HL-60 (cell line): Measurements from ENCODE around the gene CBR4.
"Not testable (repeated sequence)": the region's sequence is repeated elsewhere in the genome, so short reads cannot be mapped to it uniquely, and the experiment has no call there.

Experiments used
- DNase-seq, 2 experiments: peaks; one replicate each; pipeline ENCODE4 v3.0.0-alpha.2; 2010 to 2020; ENCODE audit warnings: low read depth in 1 of 2, low spot score in 1 of 2
- H3K27ac ChIP-seq: fragments of 250-450 bp; sonication (Bioruptor Pico); replicated peaks from 2 replicates; pipeline ENCODE4 v1.5.1; 2020; ENCODE audit warnings: mild to moderate bottlenecking, moderate library complexity
- H3K27me3 ChIP-seq: fragments of 250-450 bp; sonication (Bioruptor Pico); 2 replicates; pipeline ENCODE4 v1.5.1; 2021; ENCODE audit warnings: mild to moderate bottlenecking, moderate library complexity; ENCODE audit not compliant: insufficient read depth, poor library complexity, severe bottlenecking
- H3K4me3 ChIP-seq: replicated peaks from 2 replicates; pipeline ENCODE4 v1.5.1; 2011; ENCODE audit warnings: mild to moderate bottlenecking, control low read depth, low read length; ENCODE audit not compliant: insufficient read depth
- GABPA ChIP-seq: IDR thresholded peaks from 2 replicates; pipeline ENCODE4 v1.6.1; 2012; ENCODE audit warnings: low read depth
- POLR2AphosphoS5 ChIP-seq: IDR thresholded peaks from 2 replicates; pipeline ENCODE4 v1.6.1; 2012; ENCODE audit warnings: low read depth
- SPI1 ChIP-seq: IDR thresholded peaks from 2 replicates; pipeline ENCODE4 v1.6.1; 2012; ENCODE audit warnings: low read depth, mild to moderate bottlenecking, borderline replicate concordance
- TF ChIP-seq, protein P1 (sequence below): IDR thresholded peaks from one replicate; pipeline ENCODE4 v1.5.1; 2011; ENCODE audit warnings: low read length, control low read depth, inconsistent platforms; ENCODE audit not compliant: insufficient read depth
- TF ChIP-seq, protein P2 (sequence below): IDR thresholded peaks from 2 replicates; pipeline ENCODE4 v1.6.1; 2012; ENCODE audit warnings: low read depth; ENCODE audit not compliant: insufficient replicate concordance

CBR4 gene

DNA sequence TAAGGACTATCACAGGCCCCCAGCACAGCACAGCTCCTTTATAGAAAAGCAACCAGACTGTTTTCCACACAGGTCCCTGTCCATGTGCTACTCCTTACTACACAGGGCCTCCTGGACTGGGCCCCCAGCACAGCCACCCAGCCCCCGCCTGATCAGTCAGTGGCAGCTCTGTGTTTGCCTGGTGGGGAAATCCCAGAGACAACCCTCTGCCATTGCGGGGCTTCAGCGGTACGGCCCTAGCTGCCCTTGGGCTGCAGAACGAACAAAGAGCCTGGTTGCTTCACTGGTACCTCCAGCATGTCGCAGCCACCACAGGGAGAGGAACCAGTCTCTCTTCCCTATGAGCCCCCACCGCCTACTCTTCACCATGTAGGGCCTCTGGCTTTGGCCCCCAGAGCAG, 30.7 kb downstream of the CBR4 start:
- Histone ChIP-seq H3K27ac (no peak overlapping the region), H3K4me3 (no peak overlapping the region), H3K27me3 (no peaks in the 10 kb centered on the region)
- no peak for TF ChIP-seq SPI1
- DNase-seq = no peak

DNA sequence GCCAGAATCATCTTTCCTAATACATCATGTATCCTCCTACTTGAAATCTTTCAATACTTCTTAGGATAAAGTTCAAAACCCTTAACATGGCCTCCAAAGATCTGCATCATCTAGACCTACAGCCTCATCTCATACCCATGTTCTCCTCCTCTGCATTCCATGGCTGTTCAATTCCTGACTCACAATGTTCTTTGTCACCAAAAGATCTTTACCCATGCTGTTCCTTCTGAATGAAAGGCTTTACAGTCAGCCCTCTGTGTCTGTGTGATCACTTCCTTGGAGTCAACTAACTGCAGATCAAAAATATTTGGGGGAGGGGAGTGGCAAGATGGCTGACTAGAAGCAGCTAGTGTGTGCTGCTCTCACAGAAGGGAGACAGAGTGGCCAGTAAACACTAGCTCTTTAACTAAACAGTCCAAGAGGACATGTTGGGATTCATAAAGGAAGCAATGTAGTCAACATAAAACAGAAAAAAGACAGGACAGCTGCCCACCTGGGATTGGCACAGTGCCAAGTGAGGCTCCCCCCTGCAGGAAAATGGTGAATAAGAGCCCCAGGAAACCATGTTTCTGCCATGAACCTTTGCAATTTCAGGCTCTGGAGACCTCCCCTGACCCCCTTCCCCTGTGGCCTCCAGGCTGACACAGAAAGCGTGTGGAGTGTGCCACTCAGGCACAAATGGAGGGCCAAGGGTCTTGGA, 31.9 kb downstream of the CBR4 start:
- Histone ChIP-seq H3K27me3 (no peaks in the 10 kb centered on the region), H3K27ac (no peak overlapping the region), H3K4me3 (no peak overlapping the region)
- DNase-seq = no peak
- TF ChIP-seq GABPA (no peak), POLR2AphosphoS5 (no peak), SPI1 (no peak)
- TF ChIP-seq, protein P1, sequence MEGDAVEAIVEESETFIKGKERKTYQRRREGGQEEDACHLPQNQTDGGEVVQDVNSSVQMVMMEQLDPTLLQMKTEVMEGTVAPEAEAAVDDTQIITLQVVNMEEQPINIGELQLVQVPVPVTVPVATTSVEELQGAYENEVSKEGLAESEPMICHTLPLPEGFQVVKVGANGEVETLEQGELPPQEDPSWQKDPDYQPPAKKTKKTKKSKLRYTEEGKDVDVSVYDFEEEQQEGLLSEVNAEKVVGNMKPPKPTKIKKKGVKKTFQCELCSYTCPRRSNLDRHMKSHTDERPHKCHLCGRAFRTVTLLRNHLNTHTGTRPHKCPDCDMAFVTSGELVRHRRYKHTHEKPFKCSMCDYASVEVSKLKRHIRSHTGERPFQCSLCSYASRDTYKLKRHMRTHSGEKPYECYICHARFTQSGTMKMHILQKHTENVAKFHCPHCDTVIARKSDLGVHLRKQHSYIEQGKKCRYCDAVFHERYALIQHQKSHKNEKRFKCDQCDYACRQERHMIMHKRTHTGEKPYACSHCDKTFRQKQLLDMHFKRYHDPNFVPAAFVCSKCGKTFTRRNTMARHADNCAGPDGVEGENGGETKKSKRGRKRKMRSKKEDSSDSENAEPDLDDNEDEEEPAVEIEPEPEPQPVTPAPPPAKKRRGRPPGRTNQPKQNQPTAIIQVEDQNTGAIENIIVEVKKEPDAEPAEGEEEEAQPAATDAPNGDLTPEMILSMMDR = no peak
- TF ChIP-seq, protein P2, sequence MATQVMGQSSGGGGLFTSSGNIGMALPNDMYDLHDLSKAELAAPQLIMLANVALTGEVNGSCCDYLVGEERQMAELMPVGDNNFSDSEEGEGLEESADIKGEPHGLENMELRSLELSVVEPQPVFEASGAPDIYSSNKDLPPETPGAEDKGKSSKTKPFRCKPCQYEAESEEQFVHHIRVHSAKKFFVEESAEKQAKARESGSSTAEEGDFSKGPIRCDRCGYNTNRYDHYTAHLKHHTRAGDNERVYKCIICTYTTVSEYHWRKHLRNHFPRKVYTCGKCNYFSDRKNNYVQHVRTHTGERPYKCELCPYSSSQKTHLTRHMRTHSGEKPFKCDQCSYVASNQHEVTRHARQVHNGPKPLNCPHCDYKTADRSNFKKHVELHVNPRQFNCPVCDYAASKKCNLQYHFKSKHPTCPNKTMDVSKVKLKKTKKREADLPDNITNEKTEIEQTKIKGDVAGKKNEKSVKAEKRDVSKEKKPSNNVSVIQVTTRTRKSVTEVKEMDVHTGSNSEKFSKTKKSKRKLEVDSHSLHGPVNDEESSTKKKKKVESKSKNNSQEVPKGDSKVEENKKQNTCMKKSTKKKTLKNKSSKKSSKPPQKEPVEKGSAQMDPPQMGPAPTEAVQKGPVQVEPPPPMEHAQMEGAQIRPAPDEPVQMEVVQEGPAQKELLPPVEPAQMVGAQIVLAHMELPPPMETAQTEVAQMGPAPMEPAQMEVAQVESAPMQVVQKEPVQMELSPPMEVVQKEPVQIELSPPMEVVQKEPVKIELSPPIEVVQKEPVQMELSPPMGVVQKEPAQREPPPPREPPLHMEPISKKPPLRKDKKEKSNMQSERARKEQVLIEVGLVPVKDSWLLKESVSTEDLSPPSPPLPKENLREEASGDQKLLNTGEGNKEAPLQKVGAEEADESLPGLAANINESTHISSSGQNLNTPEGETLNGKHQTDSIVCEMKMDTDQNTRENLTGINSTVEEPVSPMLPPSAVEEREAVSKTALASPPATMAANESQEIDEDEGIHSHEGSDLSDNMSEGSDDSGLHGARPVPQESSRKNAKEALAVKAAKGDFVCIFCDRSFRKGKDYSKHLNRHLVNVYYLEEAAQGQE = no peak

DNA sequence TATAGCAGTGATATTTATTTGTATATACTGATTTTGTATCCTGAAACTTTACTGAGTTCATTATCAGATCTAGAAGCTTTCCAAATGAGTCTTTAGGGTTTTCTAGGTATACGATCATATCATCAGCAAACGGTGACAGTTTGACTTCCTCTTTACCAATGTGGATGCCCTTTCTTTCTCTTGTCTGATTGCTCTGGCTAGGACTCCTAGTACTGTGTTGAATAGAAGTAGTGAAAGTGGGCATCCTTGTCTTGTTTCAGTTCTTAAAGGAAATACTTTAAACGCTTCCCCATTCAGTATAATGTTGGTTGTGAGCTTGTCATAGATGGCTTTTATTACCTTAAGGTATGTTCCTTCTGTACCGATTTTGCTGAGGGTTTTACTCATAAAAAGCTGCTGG, 37.5 kb downstream of the CBR4 start:
- TF ChIP-seq POLR2AphosphoS5 (no peak), GABPA (no peak), SPI1 (no peak)
- TF ChIP-seq, protein P2 = no peak
- TF ChIP-seq, protein P1 = no peak
- Histone ChIP-seq H3K27me3 (no peaks in the 10 kb centered on the region), H3K27ac (no peak overlapping the region), H3K4me3 (no peak overlapping the region)
- no peak for DNase-seq

- H3K27ac ChIP-seq = no peak overlapping the region
- TF ChIP-seq GABPA (no peak), SPI1 (no peak)
- DNase-seq = no peak
- H3K27me3 ChIP-seq = no peaks in the 10 kb centered on the region
- no peak overlapping the region for H3K4me3 ChIP-seq
Measured at GRCh38 chr4:168960716-168961115, 49.3 kb downstream of the CBR4 start.

- no peak for TF ChIP-seq GABPA
- no peak overlapping the region for H3K27ac ChIP-seq
- DNase-seq = no peak
Measured at GRCh38 chr4:168955674-168956073, 54.4 kb downstream of the CBR4 start.

DNA sequence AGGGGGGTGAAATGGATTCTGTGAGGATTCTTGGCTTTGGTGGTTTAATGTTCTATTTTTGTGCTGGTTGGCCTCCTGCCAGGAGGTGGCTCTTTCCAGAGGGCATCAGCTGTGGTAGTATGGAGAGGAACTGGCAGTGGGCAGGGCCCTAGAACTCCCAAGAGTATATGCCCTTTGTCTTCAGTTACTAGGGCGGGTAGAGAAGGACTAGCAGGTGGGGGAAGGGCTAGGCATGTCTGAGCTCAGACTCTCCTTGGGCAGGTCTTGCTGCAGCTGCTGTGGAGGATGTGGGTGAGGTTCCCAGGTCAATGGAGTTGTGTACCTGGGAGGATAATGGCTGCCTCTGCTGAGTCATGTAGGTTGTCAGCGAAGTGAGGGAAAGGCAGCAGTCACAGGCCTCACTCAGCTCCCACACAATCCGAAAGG, 57.2 kb downstream of the CBR4 start:
- not testable (repeated sequence) for DNase-seq, H3K27ac ChIP-seq, H3K4me3 ChIP-seq, H3K27me3 ChIP-seq

More at GRCh38 chr4:168955674-168956073, 54.4 kb downstream of the CBR4 start:
- no peaks in the 10 kb centered on the region for H3K27me3 ChIP-seq
- no peak overlapping the region for H3K4me3 ChIP-seq
